HEK293 (cell line): ENCODE data around the gene IFT80.

ENCODE experiments used
- CTCF ChIA-PET: fragments of 350-600 bp; formaldehyde crosslinking; extraction: SDS; loops from one replicate; lab custom pipeline; 2021; ENCODE audit warnings: antibody characterized with exemption; lab: Yijun Ruan, JAX
- POLR2A ChIA-PET: fragments of 300-600 bp; formaldehyde crosslinking; extraction: SDS; loops from one replicate; lab custom pipeline; 2020; ENCODE audit warnings: antibody characterized with exemption, inconsistent platforms; lab: Yijun Ruan, JAX
- H3K27ac ChIP-seq: fragments of 200-500 bp; sonication (Bioruptor generic); 2 replicates; pipeline ENCODE4 v1.5.1; 2014; ENCODE audit warnings: low read depth, low read length, control low read depth, inconsistent platforms; ENCODE audit errors: extremely low read depth
- H3K36me3 ChIP-seq, 2 experiments: fragments of 200-500 bp in 1 of 2; sonication (Bioruptor generic) in 1 of 2; 1 replicate in 1 of 2; 2 replicates in 1 of 2; pipeline ENCODE4 v1.5.1; 2014 to 2017; ENCODE audit warnings: inconsistent platforms in 2 of 2, low read length in 2 of 2; ENCODE audit not compliant: control insufficient read depth in 2 of 2, insufficient read depth in 1 of 2
- H3K4me1 ChIP-seq: fragments of 200-500 bp; sonication (Bioruptor generic); 2 replicates; pipeline ENCODE4 v1.5.1; 2014; ENCODE audit warnings: mild to moderate bottlenecking, low read length, inconsistent platforms; ENCODE audit not compliant: control insufficient read depth, insufficient read depth
- H3K4me3 ChIP-seq: 2 replicates; pipeline ENCODE4 v1.5.1; 2011; ENCODE audit warnings: low read depth, mild to moderate bottlenecking, control low read depth, low read length, moderate library complexity
- H3K9me3 ChIP-seq: fragments of 200-500 bp; sonication (Bioruptor generic); 2 replicates; pipeline ENCODE4 v1.5.1; 2014; ENCODE audit warnings: low read depth, low read length, inconsistent platforms; ENCODE audit not compliant: control insufficient read depth, insufficient read depth
- BCL11A ChIP-seq: fragments of 450-650 bp; formaldehyde crosslinking; IDR thresholded peaks from 2 replicates; pipeline ENCODE4 v1.5.1; 2016; ENCODE audit warnings: low read depth, missing biosample characterization, missing genetic modification characterization
- KLF16 ChIP-seq: fragments of 450-650 bp; formaldehyde crosslinking; IDR thresholded peaks from 2 replicates; pipeline ENCODE4 v1.5.1; 2017; ENCODE audit warnings: missing biosample characterization, missing genetic modification characterization
- KLF9 ChIP-seq: fragments of 450-650 bp; formaldehyde crosslinking; IDR thresholded peaks from 2 replicates; pipeline ENCODE4 v1.5.1; 2016; ENCODE audit warnings: missing biosample characterization, missing genetic modification characterization, low read depth
- OSR2 ChIP-seq: fragments of 450-650 bp; formaldehyde crosslinking; IDR thresholded peaks from 2 replicates; pipeline ENCODE4 v1.5.1; 2016; ENCODE audit warnings: missing biosample characterization, missing genetic modification characterization
- PRDM10 ChIP-seq: fragments of 450-650 bp; formaldehyde crosslinking; IDR thresholded peaks from 2 replicates; pipeline ENCODE4 v1.5.1; 2016; ENCODE audit warnings: missing biosample characterization, missing genetic modification characterization
- PRDM4 ChIP-seq: fragments of 450-650 bp; formaldehyde crosslinking; IDR thresholded peaks from 2 replicates; pipeline ENCODE4 v1.5.1; 2017; ENCODE audit warnings: missing biosample characterization, missing genetic modification characterization
- SCRT1 ChIP-seq: fragments of 450-650 bp; formaldehyde crosslinking; IDR thresholded peaks from 2 replicates; pipeline ENCODE4 v1.5.1; 2016; ENCODE audit warnings: missing biosample characterization, missing genetic modification characterization, borderline replicate concordance
- SP2 ChIP-seq: fragments of 450-650 bp; formaldehyde crosslinking; IDR thresholded peaks from 2 replicates; pipeline ENCODE4 v1.5.1; 2016; ENCODE audit warnings: missing biosample characterization, missing genetic modification characterization
- ZBTB48 ChIP-seq: fragments of 450-650 bp; formaldehyde crosslinking; IDR thresholded peaks from 2 replicates; pipeline ENCODE4 v1.5.1; 2016; ENCODE audit warnings: missing biosample characterization, missing genetic modification characterization
- ZBTB7A ChIP-seq: fragments of 450-650 bp; formaldehyde crosslinking; IDR thresholded peaks from 2 replicates; pipeline ENCODE4 v1.5.1; 2016; ENCODE audit warnings: low read depth, missing biosample characterization, missing genetic modification characterization
- ZEB2 ChIP-seq: fragments of 450-650 bp; formaldehyde crosslinking; IDR thresholded peaks from 2 replicates; pipeline ENCODE4 v1.5.1; 2016; ENCODE audit warnings: missing biosample characterization, missing genetic modification characterization
- ZIC2 ChIP-seq: fragments of 450-650 bp; formaldehyde crosslinking; IDR thresholded peaks from 2 replicates; pipeline ENCODE4 v1.5.1; 2016; ENCODE audit warnings: missing biosample characterization, missing genetic modification characterization
- ZNF133 ChIP-seq: fragments of 450-650 bp; formaldehyde crosslinking; IDR thresholded peaks from 2 replicates; pipeline ENCODE4 v1.5.1; 2016; ENCODE audit warnings: missing biosample characterization, missing genetic modification characterization
- ZNF146 ChIP-seq: fragments of 450-650 bp; formaldehyde crosslinking; IDR thresholded peaks from 2 replicates; pipeline ENCODE4 v1.5.1; 2016; ENCODE audit warnings: missing biosample characterization, missing genetic modification characterization
- ZNF157 ChIP-seq: fragments of 450-650 bp; formaldehyde crosslinking; IDR thresholded peaks from 2 replicates; pipeline ENCODE4 v1.5.1; 2016; ENCODE audit warnings: missing biosample characterization, missing genetic modification characterization
- ZNF16 ChIP-seq: fragments of 450-650 bp; formaldehyde crosslinking; IDR thresholded peaks from 2 replicates; pipeline ENCODE4 v1.5.1; 2016; ENCODE audit warnings: low read depth, missing biosample characterization, missing genetic modification characterization
- ZNF19 ChIP-seq: fragments of 450-650 bp; formaldehyde crosslinking; IDR thresholded peaks from 2 replicates; pipeline ENCODE4; 2016; ENCODE audit warnings: missing biosample characterization, missing genetic modification characterization, low read depth
- ZNF223 ChIP-seq: fragments of 450-650 bp; formaldehyde crosslinking; IDR thresholded peaks from 2 replicates; pipeline ENCODE4 v1.5.1; 2016; ENCODE audit warnings: missing biosample characterization, missing genetic modification characterization
- ZNF335 ChIP-seq: fragments of 450-650 bp; formaldehyde crosslinking; conservative IDR thresholded peaks from 2 replicates; pipeline ENCODE4 v1.5.1; 2016; ENCODE audit warnings: missing biosample characterization, missing genetic modification characterization
- ZNF350 ChIP-seq: fragments of 450-650 bp; formaldehyde crosslinking; IDR thresholded peaks from 2 replicates; pipeline ENCODE4 v1.5.0; 2017; ENCODE audit warnings: missing biosample characterization, mild to moderate bottlenecking, missing genetic modification characterization
- ZNF518A ChIP-seq: fragments of 450-650 bp; formaldehyde crosslinking; conservative IDR thresholded peaks from 2 replicates; pipeline ENCODE4 v1.5.1; 2016; ENCODE audit warnings: low read depth, missing biosample characterization, missing genetic modification characterization
- ZNF600 ChIP-seq: fragments of 450-650 bp; formaldehyde crosslinking; IDR thresholded peaks from 2 replicates; pipeline ENCODE4 v1.5.1; 2016; ENCODE audit warnings: missing biosample characterization, missing genetic modification characterization
- ZNF768 ChIP-seq: fragments of 450-650 bp; formaldehyde crosslinking; IDR thresholded peaks from 2 replicates; pipeline ENCODE4 v1.5.1; 2018; ENCODE audit warnings: missing biosample characterization, mild to moderate bottlenecking, missing genetic modification characterization
- ZNF843 ChIP-seq: fragments of 450-650 bp; formaldehyde crosslinking; IDR thresholded peaks from 2 replicates; pipeline ENCODE4 v1.5.1; 2016; ENCODE audit warnings: missing biosample characterization, missing genetic modification characterization
- ZSCAN16 ChIP-seq: fragments of 450-650 bp; formaldehyde crosslinking; IDR thresholded peaks from 2 replicates; pipeline ENCODE4 v1.5.1; 2016; ENCODE audit warnings: missing biosample characterization, missing genetic modification characterization

IFT80 gene

GRCh38 chr3:160384639-160385318, 14.2 kb downstream of the IFT80 start:
- H3K4me1 ChIP-seq: no peaks in the 10 kb centered on the region
- H3K9me3 ChIP-seq: no peaks in the 10 kb centered on the region
- ChIA-PET CTCF (interaction anchor here (0.6 to 0.7 kb wide), 2 partner anchors 8 to 165 kb away, joined by 3 read pairs; no protein-coding TSS in a partner anchor), POLR2A (no interaction called here)
- H3K36me3 ChIP-seq: peaks cover 0 to 4% of the 10 kb centered on the region in 2 experiments; a peak in 1 of 3 replicates
- TF ChIP-seq ZNF157 (no peak), ZNF223 (no peak), ZNF768 (tag by site-specific recombination) (no peak), ZNF600 (tag by site-specific recombination) (no peak), ZIC2 (no peak), SCRT1 (no peak), ZNF350 (no peak), ZNF335 (peak; percentile 35), ZNF518A (tag by site-specific recombination) (no peak), ZNF16 (tag by site-specific recombination) (no peak), PRDM10 (tag by site-specific recombination) (no peak), ZSCAN16 (tag by site-specific recombination) (no peak), KLF9 (tag by site-specific recombination) (0 out of 2 replicates have a peak, but pooled peaks have one; percentile 16), KLF16 (tag by site-specific recombination) (no peak)
- no peak overlapping the region for H3K4me3 ChIP-seq
- H3K27ac ChIP-seq: no peak overlapping the region

- Histone ChIP-seq H3K27ac (no peak overlapping the region), H3K4me1 (no peaks in the 10 kb centered on the region; the same call in 1 of the 2 replicates), H3K36me3 (peaks cover 0 to 9% of the 10 kb centered on the region in 2 experiments; a peak in 1 of 3 replicates), H3K9me3 (no peaks in the 10 kb centered on the region), H3K4me3 (no peak overlapping the region)
- POLR2A ChIA-PET: no interaction called here
- CTCF ChIA-PET: no interaction called here
- TF ChIP-seq OSR2 (tag by site-specific recombination) (no peak), ZNF19 (tag by site-specific recombination) (no peak), PRDM4 (tag by site-specific recombination) (no peak), ZBTB7A (no peak), SP2 (tag by site-specific recombination) (no peak), ZBTB48 (tag by site-specific recombination) (no peak), BCL11A (no peak), ZEB2 (tag by site-specific recombination) (no peak), ZNF146 (tag by site-specific recombination) (no peak), ZNF843 (tag by site-specific recombination) (no peak), ZNF133 (tag by site-specific recombination) (no peak)
Measured at GRCh38 chr3:160381470-160381869, 17.6 kb downstream of the IFT80 start.
